ENCODE results near the gene YIPF3. TPM values are rescaled to one million over a fixed set of nuclear protein-coding genes. Genes with fewer than 3 reads are reported as not detected.

YIPF3 gene
- total and polyA plus RNA-seq, 10 of the 15 experiments (the other 5 are each of a cell fraction or from before 2014, with no cell fraction given), result 20.5 to 88.8 (median 44.7) TPM

DNA sequence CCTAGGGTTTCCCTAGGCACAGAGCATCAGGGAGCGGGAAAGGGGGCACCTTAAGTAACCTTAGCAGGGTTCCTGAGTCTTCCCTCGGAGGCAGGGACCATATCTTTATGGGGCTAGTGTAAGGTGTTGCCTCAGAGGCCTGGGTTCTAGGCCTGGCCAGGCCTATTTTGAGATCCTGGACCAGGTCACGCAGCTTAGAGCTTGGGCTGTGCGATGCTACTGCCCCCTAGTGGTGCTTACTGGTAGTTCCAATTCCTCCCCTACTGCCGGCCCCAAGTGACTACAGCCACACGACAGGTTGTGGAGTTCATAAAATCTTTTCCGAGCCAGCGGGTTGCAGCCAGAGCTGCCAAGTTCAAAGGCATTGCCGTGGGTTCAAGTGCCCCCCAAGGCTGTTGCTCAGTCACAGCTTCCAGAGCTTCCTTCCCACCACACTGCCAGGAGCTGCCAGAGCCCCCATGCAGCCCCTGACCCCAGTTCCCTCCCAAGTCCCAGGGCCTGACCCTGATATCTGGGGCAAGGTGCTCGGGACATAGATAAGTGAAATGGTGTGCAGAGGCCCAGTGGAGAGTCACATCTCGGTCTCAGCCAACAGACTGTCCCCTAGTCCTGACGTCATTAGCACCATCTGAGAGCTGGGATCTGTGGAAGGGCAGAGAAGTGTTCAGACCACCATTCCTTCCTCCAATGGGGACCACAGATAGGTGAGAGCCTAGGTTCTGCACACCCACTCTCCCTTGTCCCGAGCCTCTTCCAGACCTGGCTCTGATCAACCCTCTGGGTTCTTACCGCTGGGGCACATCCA lies 9.9 kb downstream of the YIPF3 start:
- intact Hi-C loops (cut with micrococcal nuclease; ENCODE audit: unreplicated experiment), result loop anchor here (1.0 to 5.0 kb wide), 3 partner anchors 52 to 244 kb away; partner anchors contain the start of gene DLK2
- ChIA-PET CTCF (interaction anchor here (0.6 to 6.8 kb wide), 68 partner anchors 8 to 572 kb away, joined by 3 to 70 read pairs (median 5); partner anchors contain the start of genes ABCC10, CRIP3, DLK2 and PEX6), SMC1A (ENCODE audit: uncharacterized antibody, unreplicated experiment) (interaction anchor here (0.6 to 3.4 kb wide), 26 partner anchors 11 to 364 kb away, joined by 3 to 16 read pairs (median 4); partner anchors contain the start of genes DLK2, POLR1C and YIPF3), POLR2A (interaction anchor here (0.5 to 2.0 kb wide), 6 partner anchors 10 to 366 kb away, joined by 3 to 9 read pairs (median 4); partner anchors contain the start of genes POLR1C and YIPF3), RAD21 (ENCODE audit: unreplicated experiment) (interaction anchor here (0.6 to 3.3 kb wide), 24 partner anchors 10 to 502 kb away, joined by 3 to 44 read pairs (median 4); partner anchors contain the start of genes DLK2, DNPH1, POLR1C and YIPF3)
- Histone ChIP-seq H2AFZ (ENCODE audit: control insufficient read depth, low read depth, low read length) (no peak overlapping the region), H3K79me2 (ENCODE audit: control insufficient read depth, insufficient read depth, low read length) (no peaks in the 10 kb centered on the region), H3K27ac (ENCODE audit: control insufficient read depth, insufficient read depth) (no peak overlapping the region), H3K9me3 (replicated peaks; ENCODE audit: control insufficient read depth, insufficient read depth, low read length) (no peaks in the 10 kb centered on the region), H3K27me3 (replicated peaks in 1 of 2; ENCODE audit: control insufficient read depth in 2 of 2, insufficient read depth in 2 of 2, low read length in 1 of 2) (peaks cover 0 to 2% of the 10 kb centered on the region in 2 experiments; a peak in 1 of 4 replicates), H3K4me3 (no peak overlapping the region), H3K4me1 (ENCODE audit: control insufficient read depth, insufficient read depth, low read length) (peaks cover 4% of the 10 kb centered on the region; the same call in 1 of the 2 replicates), H3K9ac (ENCODE audit: control insufficient read depth, insufficient read depth, low read length) (no peak overlapping the region), H4K20me1 (ENCODE audit: control insufficient read depth, insufficient read depth) (no peaks in the 10 kb centered on the region), H3K36me3 (ENCODE audit: control insufficient read depth in 2 of 2, insufficient read depth in 2 of 2, low read length in 1 of 2) (peaks cover 9 to 25% of the 10 kb centered on the region in 2 experiments; a peak in 3 of 4 replicates), H3K4me2 (ENCODE audit: control insufficient read depth, insufficient read depth) (no peak overlapping the region)
- DNase-seq (ENCODE audit: low read depth, low spot score) (peak; percentile 51), ATAC-seq (peak; percentile 87), FAIRE-seq (peak; percentile 94)
- in situ Hi-C loops (cut with MboI), result loop anchor here (5.0 kb wide), 1 partner anchor 250 kb away; no protein-coding TSS in a partner anchor
- BruUV-seq (replicated peaks), result no TSS peak
- 17% methylated on average over 14 of the region's 14 CpGs for WGBS (ENCODE audit: insufficient coverage, insufficient replicate concordance, low lambda C conversion rate, missing lambda C conversion rate)
- TF ChIP-seq ATF7 (IDR thresholded peaks at IDR 0.05; ENCODE audit: low read depth), result no peak
- no peak for TF ChIP-seq ASH2L (IDR thresholded peaks at IDR 0.05; ENCODE audit: borderline replicate concordance, low read depth)
- peak; percentile 29 for TF ChIP-seq MEF2B (IDR thresholded peaks at IDR 0.05; ENCODE audit: partially characterized antibody, poor library complexity, severe bottlenecking)
- no peak for TF ChIP-seq SUZ12 (IDR thresholded peaks at IDR 0.05; ENCODE audit: unreplicated experiment)
- TF ChIP-seq SP1 (IDR thresholded peaks at IDR 0.05; ENCODE audit: low read depth, low read length), result no peak
- TF ChIP-seq JUND (IDR thresholded peaks at IDR 0.05; ENCODE audit: low read depth, low read length), result no peak
- TF ChIP-seq SIN3A (IDR thresholded peaks at IDR 0.05; ENCODE audit: low read depth, low read length), result no peak
- no peak for TF ChIP-seq NBN (IDR thresholded peaks at IDR 0.05)
- TF ChIP-seq ZNF274 (IDR thresholded peaks at IDR 0.05; ENCODE audit: insufficient read depth, insufficient read length), result no peak
- 0 out of 2 replicates have a peak, but pooled peaks have one; percentile 49 for TF ChIP-seq MYB (IDR thresholded peaks at IDR 0.05; ENCODE audit: borderline replicate concordance, low read depth, low read length)
- TF ChIP-seq KDM1A (IDR thresholded peaks at IDR 0.05; ENCODE audit: borderline replicate concordance), result no peak
- no peak for TF ChIP-seq PAX8 (IDR thresholded peaks at IDR 0.05)
- TF ChIP-seq ZNF622 (IDR thresholded peaks at IDR 0.05), result no peak
- no peak for TF ChIP-seq FOS (IDR thresholded peaks at IDR 0.05; ENCODE audit: borderline replicate concordance, extremely low read depth, insufficient read length)
- TF ChIP-seq MTA2 (IDR thresholded peaks at IDR 0.05; ENCODE audit: low read depth), result no peak
- TF ChIP-seq, protein P1, sequence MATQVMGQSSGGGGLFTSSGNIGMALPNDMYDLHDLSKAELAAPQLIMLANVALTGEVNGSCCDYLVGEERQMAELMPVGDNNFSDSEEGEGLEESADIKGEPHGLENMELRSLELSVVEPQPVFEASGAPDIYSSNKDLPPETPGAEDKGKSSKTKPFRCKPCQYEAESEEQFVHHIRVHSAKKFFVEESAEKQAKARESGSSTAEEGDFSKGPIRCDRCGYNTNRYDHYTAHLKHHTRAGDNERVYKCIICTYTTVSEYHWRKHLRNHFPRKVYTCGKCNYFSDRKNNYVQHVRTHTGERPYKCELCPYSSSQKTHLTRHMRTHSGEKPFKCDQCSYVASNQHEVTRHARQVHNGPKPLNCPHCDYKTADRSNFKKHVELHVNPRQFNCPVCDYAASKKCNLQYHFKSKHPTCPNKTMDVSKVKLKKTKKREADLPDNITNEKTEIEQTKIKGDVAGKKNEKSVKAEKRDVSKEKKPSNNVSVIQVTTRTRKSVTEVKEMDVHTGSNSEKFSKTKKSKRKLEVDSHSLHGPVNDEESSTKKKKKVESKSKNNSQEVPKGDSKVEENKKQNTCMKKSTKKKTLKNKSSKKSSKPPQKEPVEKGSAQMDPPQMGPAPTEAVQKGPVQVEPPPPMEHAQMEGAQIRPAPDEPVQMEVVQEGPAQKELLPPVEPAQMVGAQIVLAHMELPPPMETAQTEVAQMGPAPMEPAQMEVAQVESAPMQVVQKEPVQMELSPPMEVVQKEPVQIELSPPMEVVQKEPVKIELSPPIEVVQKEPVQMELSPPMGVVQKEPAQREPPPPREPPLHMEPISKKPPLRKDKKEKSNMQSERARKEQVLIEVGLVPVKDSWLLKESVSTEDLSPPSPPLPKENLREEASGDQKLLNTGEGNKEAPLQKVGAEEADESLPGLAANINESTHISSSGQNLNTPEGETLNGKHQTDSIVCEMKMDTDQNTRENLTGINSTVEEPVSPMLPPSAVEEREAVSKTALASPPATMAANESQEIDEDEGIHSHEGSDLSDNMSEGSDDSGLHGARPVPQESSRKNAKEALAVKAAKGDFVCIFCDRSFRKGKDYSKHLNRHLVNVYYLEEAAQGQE (IDR thresholded peaks at IDR 0.05; ENCODE audit: low read depth, low read length), result no peak
- no peak for TF ChIP-seq NFIC (IDR thresholded peaks at IDR 0.05; ENCODE audit: low read depth, low read length)
- TF ChIP-seq NFYA (IDR thresholded peaks at IDR 0.05; ENCODE audit: borderline replicate concordance, low read depth, low read length), result no peak
- peak; percentile 62; the same call in 1 of the 2 replicates for TF ChIP-seq SMARCA5 (IDR thresholded peaks at IDR 0.05)
- TF ChIP-seq STAT3 (IDR thresholded peaks at IDR 0.05; ENCODE audit: low read depth, low read length), result no peak; the same call in 1 of the 2 replicates

Data from GM12878 (cell line).